Uterus (tissue), 4 donors: Measurements from ENCODE around the gene ATXN7L2. TPM values are rescaled to one million over a fixed set of nuclear protein-coding genes. Genes with fewer than 3 reads are reported as not detected.
"Not testable (repeated sequence)": the region's sequence is repeated elsewhere in the genome, so short reads cannot be mapped to it uniquely, and the experiment has no call there.

ENCODE experiments used
- DNase-seq, 2 donors: peaks; one replicate each; pipeline ENCODE4 v3.0.0-alpha.2; 2019 to 2020
- H3K27ac ChIP-seq, 2 donors: fragments of 200-600 bp; sonication (generic); 1 replicate in 1 of 2; 2 replicates in 1 of 2; pipeline ENCODE4 v1.5.1; 2016 to 2018
- H3K27me3 ChIP-seq, 2 donors: fragments of 200-600 bp; sonication (generic); one replicate each; pipeline ENCODE4 v1.5.1; 2018 to 2019; ENCODE audit warnings: control low read depth in 1 of 2
- H3K36me3 ChIP-seq, 2 donors: fragments of 200-600 bp; sonication (generic); one replicate each; pipeline ENCODE4 v1.5.1; 2019; ENCODE audit warnings: control low read depth in 1 of 2
- H3K4me1 ChIP-seq, 2 donors: fragments of 200-600 bp; sonication (generic); one replicate each; pipeline ENCODE4 v1.5.1; 2018 to 2019; ENCODE audit warnings: control low read depth in 1 of 2
- H3K4me3 ChIP-seq, 2 donors: fragments of 200-600 bp; sonication (generic); 1 replicate in 1 of 2; 2 replicates in 1 of 2; pipeline ENCODE4 v1.5.1; 2018 to 2019; ENCODE audit warnings: mild to moderate bottlenecking in 1 of 2
- H3K9me3 ChIP-seq, 2 donors: fragments of 200-600 bp; sonication (generic); one replicate each; pipeline ENCODE4 v1.5.1; 2019; ENCODE audit warnings: control low read depth in 1 of 2
- POLR2A ChIP-seq, 2 donors: fragments of 450-650 bp; IDR thresholded peaks; one replicate each; pipeline ENCODE4 v1.6.1; 2016; ENCODE audit warnings: antibody characterized with exemption in 2 of 2, mild to moderate bottlenecking in 1 of 2, moderate library complexity in 1 of 2
- intact Hi-C: fragments of 100-400 bp; cut with DNase I; formaldehyde crosslinking; loops from one replicate; pipeline ENCODE4 v1.15.1; 2023; ENCODE audit warnings: low total_unique reads
- total RNA-seq, 4 donors: library from RNA; depleted of rRNA in 3 of 4; stranded (reverse); fragments of >200 nt in 3 of 4; gene quantifications; one replicate each; pipeline versions ENCODE4 v1.1.0 to v1.2.4, GENCODE V29; 2014 to 2023
- TF ChIP-seq, protein P1 (sequence below), 4 experiments: fragments of 200-600 bp in 2 of 4; fragments of 450-650 bp in 2 of 4; sonication (generic) in 2 of 4; IDR thresholded peaks; one replicate each; pipeline ENCODE4 v1.5.1; 2016 to 2019; ENCODE audit warnings: antibody characterized with exemption in 4 of 4, mild to moderate bottlenecking in 2 of 4, moderate library complexity in 1 of 4
- donor health status: DM: yes; HTN: yes; CAD: no.

ATXN7L2 gene
- total RNA-seq, 4 donors from 2014 or later = 4.1 to 6.7 (median 4.7) TPM

GRCh38 chr1:109470245-109470644, 13.5 kb upstream of the ATXN7L2 start:
- intact Hi-C loops = no loop called here
- H3K36me3 ChIP-seq = no peaks in the 10 kb centered on the region
- no peak for DNase-seq
- H3K4me3 ChIP-seq = no peak overlapping the region
- no peaks in the 10 kb centered on the region for H3K27me3 ChIP-seq
- no peak overlapping the region for H3K27ac ChIP-seq
- no peak for TF ChIP-seq POLR2A (IDR thresholded peaks at IDR 0.05)
- TF ChIP-seq, protein P1, sequence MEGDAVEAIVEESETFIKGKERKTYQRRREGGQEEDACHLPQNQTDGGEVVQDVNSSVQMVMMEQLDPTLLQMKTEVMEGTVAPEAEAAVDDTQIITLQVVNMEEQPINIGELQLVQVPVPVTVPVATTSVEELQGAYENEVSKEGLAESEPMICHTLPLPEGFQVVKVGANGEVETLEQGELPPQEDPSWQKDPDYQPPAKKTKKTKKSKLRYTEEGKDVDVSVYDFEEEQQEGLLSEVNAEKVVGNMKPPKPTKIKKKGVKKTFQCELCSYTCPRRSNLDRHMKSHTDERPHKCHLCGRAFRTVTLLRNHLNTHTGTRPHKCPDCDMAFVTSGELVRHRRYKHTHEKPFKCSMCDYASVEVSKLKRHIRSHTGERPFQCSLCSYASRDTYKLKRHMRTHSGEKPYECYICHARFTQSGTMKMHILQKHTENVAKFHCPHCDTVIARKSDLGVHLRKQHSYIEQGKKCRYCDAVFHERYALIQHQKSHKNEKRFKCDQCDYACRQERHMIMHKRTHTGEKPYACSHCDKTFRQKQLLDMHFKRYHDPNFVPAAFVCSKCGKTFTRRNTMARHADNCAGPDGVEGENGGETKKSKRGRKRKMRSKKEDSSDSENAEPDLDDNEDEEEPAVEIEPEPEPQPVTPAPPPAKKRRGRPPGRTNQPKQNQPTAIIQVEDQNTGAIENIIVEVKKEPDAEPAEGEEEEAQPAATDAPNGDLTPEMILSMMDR (IDR thresholded peaks at IDR 0.05) = no peak
- no peaks in the 10 kb centered on the region for H3K4me1 ChIP-seq
- H3K9me3 ChIP-seq = no peaks in the 10 kb centered on the region

DNA sequence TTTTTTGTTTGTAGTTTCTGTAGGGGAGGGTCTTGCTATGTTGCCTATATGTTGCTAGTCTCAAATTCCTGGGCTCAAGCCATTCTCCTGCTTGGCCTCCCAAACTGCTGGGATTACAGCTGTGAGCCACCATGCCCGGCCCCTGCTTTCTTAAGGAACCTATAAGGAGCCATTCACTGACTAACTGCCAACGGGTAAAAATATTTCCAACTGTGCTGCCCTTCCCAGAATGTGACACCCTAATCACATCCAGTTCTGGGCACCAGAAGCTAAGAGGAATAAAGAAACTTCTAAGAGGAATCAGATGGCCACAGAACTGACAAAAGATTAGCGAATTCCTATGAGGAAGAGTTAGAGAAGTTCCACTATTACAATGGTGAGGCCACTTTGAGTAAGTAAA, 10.9 kb upstream of the ATXN7L2 start:
- TF ChIP-seq POLR2A (IDR thresholded peaks at IDR 0.05) = no peak
- TF ChIP-seq, protein P1 (IDR thresholded peaks at IDR 0.05) = no peak
- H3K4me3 ChIP-seq = no peak overlapping the region
- no peaks in the 10 kb centered on the region for H3K9me3 ChIP-seq
- no peak for DNase-seq
- intact Hi-C loops = no loop called here
- no peak overlapping the region for H3K27ac ChIP-seq
- no peaks in the 10 kb centered on the region for H3K36me3 ChIP-seq
- H3K27me3 ChIP-seq = no peaks in the 10 kb centered on the region
- no peaks in the 10 kb centered on the region for H3K4me1 ChIP-seq

DNA sequence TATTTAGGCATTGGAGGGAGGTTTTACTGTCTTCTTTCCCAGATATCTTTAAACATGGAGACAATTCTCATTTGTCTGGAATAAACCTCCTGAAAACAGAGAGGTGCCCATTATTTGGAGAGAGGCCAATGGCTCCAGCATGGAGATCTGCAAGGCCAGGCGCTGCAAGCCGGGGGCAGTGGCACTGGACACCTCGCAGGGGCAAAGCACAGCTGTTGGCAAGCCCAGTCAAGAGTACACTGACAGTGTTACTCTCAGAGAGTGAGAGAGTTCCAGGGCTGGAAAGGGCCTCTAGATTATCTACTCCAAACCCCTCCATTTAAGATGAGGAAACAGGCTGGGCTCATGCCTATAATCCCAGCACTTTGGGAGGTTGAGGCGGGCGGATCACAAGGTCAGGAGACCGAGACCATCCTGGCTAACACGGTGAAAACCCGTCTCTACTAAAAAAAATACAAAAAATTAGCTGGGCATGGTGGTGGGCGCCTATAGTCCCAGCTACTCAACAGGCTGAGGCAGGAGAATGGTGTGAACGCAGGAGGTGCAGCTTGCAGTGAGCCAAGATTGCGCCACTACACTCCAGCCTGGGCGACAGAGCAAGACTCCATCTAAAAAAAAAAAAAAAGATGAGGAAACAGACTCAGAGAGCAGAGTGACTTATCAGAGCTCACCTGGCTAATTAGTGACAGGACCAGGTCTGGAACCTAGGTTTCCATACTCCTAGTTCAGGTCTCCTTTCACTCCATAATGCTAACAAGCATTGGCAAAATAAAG, 10.2 kb upstream of the ATXN7L2 start:
- H3K4me3 ChIP-seq, H3K36me3 ChIP-seq, H3K27me3 ChIP-seq, DNase-seq, H3K9me3 ChIP-seq, intact Hi-C loops, H3K27ac ChIP-seq, H3K4me1 ChIP-seq: not testable (repeated sequence)

DNA sequence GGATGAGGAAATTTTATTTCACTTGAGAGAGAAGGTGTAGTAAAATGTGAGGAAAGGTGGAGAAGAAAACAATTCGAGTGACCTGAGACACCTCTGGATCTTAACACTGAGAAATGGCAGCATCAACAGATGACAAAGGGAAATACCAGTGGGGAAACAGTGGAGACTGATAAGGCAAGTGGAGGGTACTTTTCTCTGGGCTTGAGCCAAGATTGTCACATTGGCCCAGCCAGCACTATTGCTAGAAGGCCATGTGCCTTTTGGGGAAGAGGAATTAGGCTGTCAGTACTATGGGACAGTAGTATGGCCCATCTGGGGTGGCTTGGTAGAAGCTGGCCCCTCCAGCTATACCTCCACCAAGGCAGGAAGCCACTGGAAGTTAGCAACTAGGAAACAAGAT, 9.0 kb upstream of the ATXN7L2 start:
- Histone ChIP-seq H3K4me3 (no peak overlapping the region), H3K4me1 (no peaks in the 10 kb centered on the region), H3K27me3 (no peaks in the 10 kb centered on the region), H3K9me3 (no peaks in the 10 kb centered on the region), H3K36me3 (no peaks in the 10 kb centered on the region), H3K27ac (no peak overlapping the region)
- DNase-seq = no peak
- TF ChIP-seq POLR2A (IDR thresholded peaks at IDR 0.05) = no peak
- TF ChIP-seq, protein P1 (IDR thresholded peaks at IDR 0.05) = no peak
- intact Hi-C loops = no loop called here

GRCh38 chr1:109475261-109475660, 8.4 kb upstream of the ATXN7L2 start:
- H3K27me3 ChIP-seq = no peaks in the 10 kb centered on the region
- intact Hi-C loops = no loop called here
- no peaks in the 10 kb centered on the region for H3K9me3 ChIP-seq
- DNase-seq = no peak
- no peak for TF ChIP-seq POLR2A (IDR thresholded peaks at IDR 0.05)
- TF ChIP-seq, protein P1 (IDR thresholded peaks at IDR 0.05) = no peak
- H3K4me1 ChIP-seq = no peaks in the 10 kb centered on the region
- no peak overlapping the region for H3K27ac ChIP-seq
- H3K36me3 ChIP-seq = no peaks in the 10 kb centered on the region
- no peak overlapping the region for H3K4me3 ChIP-seq
